GM19240 (cell line): ENCODE measurements around the gene GEMIN5.
A peak's percentile ranks its signal among the peaks of the same experiment; 100 is the strongest.
"Not testable (repeated sequence)": the region's sequence is repeated elsewhere in the genome, so short reads cannot be mapped to it uniquely, and the experiment has no call there.

ENCODE experiments used
- DNase-seq: peaks from one replicate; pipeline ENCODE4 v3.0.0; 2011; ENCODE audit warnings: low spot score; ENCODE audit not compliant: insufficient read length

GEMIN5 gene, protein sequence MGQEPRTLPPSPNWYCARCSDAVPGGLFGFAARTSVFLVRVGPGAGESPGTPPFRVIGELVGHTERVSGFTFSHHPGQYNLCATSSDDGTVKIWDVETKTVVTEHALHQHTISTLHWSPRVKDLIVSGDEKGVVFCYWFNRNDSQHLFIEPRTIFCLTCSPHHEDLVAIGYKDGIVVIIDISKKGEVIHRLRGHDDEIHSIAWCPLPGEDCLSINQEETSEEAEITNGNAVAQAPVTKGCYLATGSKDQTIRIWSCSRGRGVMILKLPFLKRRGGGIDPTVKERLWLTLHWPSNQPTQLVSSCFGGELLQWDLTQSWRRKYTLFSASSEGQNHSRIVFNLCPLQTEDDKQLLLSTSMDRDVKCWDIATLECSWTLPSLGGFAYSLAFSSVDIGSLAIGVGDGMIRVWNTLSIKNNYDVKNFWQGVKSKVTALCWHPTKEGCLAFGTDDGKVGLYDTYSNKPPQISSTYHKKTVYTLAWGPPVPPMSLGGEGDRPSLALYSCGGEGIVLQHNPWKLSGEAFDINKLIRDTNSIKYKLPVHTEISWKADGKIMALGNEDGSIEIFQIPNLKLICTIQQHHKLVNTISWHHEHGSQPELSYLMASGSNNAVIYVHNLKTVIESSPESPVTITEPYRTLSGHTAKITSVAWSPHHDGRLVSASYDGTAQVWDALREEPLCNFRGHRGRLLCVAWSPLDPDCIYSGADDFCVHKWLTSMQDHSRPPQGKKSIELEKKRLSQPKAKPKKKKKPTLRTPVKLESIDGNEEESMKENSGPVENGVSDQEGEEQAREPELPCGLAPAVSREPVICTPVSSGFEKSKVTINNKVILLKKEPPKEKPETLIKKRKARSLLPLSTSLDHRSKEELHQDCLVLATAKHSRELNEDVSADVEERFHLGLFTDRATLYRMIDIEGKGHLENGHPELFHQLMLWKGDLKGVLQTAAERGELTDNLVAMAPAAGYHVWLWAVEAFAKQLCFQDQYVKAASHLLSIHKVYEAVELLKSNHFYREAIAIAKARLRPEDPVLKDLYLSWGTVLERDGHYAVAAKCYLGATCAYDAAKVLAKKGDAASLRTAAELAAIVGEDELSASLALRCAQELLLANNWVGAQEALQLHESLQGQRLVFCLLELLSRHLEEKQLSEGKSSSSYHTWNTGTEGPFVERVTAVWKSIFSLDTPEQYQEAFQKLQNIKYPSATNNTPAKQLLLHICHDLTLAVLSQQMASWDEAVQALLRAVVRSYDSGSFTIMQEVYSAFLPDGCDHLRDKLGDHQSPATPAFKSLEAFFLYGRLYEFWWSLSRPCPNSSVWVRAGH (N-terminal part only)

GRCh38 chr5:154937718-154938466, at the start of gene GEMIN5:
GEMIN5 (minus strand) TSS chr5:154938211; CDS start chr5:154938133, 78 bp downstream.
- peak; percentile 63 for DNase-seq

DNA sequence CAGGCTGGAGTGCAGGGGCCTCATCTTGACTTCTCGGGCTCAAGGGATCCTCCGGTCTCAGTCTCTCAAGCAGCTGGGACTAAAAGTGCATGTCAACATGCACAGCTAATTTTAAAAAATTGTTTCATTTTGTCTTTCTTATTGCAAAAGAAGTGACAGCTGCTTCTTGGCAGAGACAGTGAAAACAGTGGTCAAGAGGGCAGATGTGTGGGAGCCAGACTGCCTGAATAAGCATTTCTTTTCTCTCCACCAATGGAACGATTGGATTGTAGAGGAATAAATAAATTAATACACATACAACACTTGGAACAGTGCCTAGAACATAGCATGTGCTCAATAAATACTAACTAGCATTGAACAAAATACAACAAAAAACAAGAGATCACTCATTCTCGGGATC, 48.1 kb upstream of the GEMIN5 start:
- no peak for DNase-seq

DNA sequence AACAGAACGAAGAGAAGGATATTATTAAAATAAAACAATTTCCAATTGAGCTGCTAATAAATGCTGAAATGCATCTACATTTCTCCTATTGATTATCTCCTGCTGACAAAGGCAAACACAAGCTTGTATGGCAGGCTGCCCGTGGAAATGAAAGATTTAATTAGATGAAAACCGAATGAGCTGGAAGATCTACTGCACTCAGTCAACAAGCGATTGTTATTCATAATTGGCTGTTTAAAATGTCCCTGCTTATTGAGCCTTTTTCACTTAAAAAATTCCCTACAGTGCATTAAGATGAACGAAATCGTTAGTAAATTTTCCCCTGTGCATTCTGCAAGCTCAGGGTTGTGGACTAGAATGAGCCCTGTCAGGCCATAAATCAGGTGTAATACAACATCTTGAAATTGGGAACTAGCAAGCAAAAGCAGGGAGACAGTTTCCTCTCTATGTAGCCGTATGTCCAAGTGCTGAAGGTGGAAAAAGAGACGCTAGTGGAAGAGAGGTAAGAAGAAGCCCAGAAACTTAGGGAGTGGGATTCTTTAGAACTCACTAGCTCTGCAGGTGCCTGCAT, 47.0 kb upstream of the GEMIN5 start:
- no peak for DNase-seq

- not testable (repeated sequence) for DNase-seq
These were observed 40.3 kb upstream of the GEMIN5 start for GRCh38 chr5:154978294-154978693.

DNA sequence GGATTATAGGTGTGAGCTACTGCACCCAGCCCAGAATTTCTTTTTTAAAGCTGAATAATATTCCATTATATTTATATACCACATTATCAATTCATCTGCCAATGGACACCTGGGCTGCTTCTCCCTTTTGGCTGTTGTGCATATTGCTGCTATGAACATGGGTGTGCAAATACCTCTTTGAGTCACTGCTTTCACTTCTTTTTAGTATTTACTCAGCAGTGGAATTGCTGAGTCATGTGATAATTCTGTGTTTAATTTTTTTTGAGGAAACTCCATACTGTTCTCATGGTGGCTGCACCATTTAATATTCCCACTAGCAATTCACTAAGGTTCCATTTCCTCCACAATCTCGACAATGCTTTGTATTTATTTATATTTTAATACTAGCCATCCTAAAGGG, 39.4 kb upstream of the GEMIN5 start:
- DNase-seq, result no peak

GRCh38 chr5:154976082-154976481, 38.1 kb upstream of the GEMIN5 start:
- DNase-seq, result not testable (repeated sequence)

- no peak for DNase-seq
These were observed 34.6 kb upstream of the GEMIN5 start for GRCh38 chr5:154972476-154973080.

GRCh38 chr5:154971501-154971900, 33.5 kb upstream of the GEMIN5 start:
- DNase-seq, result no peak

DNA sequence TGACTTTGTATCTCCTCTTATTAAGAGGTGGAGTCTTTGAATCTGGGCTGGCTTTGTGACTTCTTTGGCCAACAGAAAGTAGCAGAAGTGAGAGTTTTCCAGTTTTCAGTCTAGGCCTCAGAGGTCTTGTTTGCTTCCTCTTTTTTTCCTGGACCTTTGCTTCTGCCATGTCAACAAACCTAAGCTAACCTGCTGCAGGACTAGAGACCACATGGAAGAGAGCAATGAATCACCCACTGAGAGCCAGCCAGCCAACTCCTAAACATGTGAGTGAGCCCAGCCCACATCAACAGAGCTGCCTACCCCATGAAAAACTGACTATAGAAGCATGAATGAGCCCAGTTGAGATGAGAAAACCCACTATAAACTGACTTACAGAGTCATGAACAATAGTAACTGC, 32.7 kb upstream of the GEMIN5 start:
- DNase-seq, result no peak

DNA sequence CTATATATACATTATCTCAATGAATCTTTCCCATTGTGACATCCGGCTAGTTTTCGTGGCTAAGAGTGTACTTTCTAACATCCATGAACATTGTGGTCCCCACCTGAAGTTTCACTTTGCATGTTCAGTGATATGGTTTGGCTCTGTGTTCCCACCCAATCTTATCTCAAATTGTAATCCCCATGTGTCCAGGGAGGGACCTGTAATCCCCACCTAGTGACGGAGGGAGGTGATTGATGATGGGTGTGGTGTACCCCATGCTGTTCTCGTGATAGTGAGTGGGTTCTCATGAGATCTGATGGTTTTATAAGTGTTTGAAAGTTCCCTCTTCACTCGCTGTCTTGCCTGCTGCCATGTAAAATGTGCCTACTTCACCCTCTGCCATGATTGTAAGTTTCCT, 30.9 kb upstream of the GEMIN5 start:
- no peak for DNase-seq

DNA sequence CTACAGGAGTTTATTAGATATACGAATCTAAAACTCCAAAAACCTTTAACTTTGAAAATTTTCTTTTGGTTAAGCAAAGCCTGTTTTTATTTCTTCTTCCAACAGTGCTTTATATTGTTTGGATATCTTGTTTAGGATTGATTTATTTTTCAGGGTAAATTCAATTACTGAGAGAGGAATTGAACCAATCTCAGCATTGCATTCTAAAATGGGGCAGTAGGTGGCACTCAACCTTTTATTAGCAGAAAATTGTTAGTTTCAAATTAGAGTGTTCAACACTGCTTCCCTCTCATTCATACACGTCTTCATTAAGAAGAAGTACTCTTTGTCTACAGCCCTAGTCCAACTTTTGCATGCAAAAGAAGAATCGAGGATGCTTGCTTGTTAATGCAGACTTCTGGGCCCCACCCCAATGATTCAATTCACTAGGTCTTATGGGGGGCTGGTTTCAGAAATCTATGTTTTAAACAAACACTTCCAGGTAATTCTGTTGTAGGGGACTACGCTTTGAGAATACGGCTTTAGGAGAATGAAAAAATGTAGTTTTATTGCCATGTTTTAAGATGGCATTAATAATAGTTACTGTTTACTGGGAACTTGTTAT, 29.5 kb upstream of the GEMIN5 start:
- DNase-seq, result no peak

GRCh38 chr5:154966874-154967273, 28.9 kb upstream of the GEMIN5 start:
- no peak for DNase-seq

GRCh38 chr5:154966081-154966841, 28.2 kb upstream of the GEMIN5 start:
- DNase-seq, result no peak

GRCh38 chr5:154962494-154962893, 24.5 kb upstream of the GEMIN5 start:
- no peak for DNase-seq

- DNase-seq, result no peak
These were observed 18.7 kb upstream of the GEMIN5 start for GRCh38 chr5:154956712-154957111.

DNA sequence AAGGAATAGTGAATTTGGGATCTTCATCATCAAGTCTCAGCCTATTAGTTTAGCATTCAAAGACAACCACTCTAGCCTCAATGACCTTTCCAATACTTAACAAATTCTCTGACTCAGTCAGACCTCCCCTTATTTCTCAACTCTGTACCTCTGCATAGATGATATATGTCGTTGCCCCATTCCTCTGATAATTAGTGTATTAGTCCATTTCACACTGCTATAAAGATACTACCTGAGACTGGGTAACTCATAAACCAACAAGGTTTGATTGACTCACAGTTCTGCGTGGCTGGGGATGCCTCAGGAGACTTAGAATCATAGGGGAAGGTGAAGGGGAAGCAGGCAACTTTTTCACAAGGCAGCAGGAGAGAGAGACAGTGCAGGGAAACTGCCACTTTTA, 11.8 kb upstream of the GEMIN5 start:
- no peak for DNase-seq

- DNase-seq, result no peak
These were observed 10.3 kb upstream of the GEMIN5 start for GRCh38 chr5:154948313-154948712.

DNA sequence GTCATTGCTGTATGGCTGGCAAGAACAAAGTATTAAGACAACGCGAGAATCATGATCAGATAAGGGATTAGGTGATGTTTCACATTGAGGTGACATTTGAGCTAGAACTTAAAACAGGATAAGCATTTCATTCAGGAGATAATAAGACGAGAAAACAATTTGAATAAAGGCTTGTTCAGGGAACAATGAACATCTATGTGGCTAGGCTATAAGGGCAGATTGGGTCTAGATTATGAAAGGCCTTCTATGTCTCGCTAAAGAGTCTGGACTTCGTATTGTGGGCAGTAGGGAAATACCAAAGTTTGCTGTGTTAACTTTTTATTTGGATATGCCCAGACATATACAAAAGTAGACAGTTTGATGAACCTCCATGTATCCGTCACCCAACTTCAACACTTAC, 9.8 kb upstream of the GEMIN5 start:
- DNase-seq, result no peak
